ENCODE data around the gene KRT38. TPM values are rescaled to one million over a fixed set of nuclear protein-coding genes. Genes with fewer than 3 reads are reported as not detected.

KRT38 gene
- total RNA-seq (not detected), polyA plus RNA-seq (ENCODE audit: insufficient read depth, low read depth, low replicate concordance) (not detected)
- long read RNA-seq, donor 1 = 0 reads
- long read RNA-seq, donor 2 = 0 reads

- no peak for TF ChIP-seq CTCF (IDR thresholded peaks at IDR 0.05)
- no peak for TF ChIP-seq POLR2A (IDR thresholded peaks at IDR 0.05)
- Histone ChIP-seq H3K4me3 (no peak within 1 kb of the TSS), H3K9me3 (no peaks in the 10 kb centered on the region), H3K27ac (no peak within 1 kb of the TSS), H3K27me3 (no peaks in the 10 kb centered on the region), H3K4me1 (no peaks in the 10 kb centered on the region), H3K36me3 (ENCODE audit: low read depth, missing control alignments) (no peaks in the 10 kb centered on the region)
- no peak for DNase-seq
- 96 to 100% methylated on average over 5 to 10 of the region's 10 CpGs for WGBS, 2 donors
- intact Hi-C loops (cut with DNase I; ENCODE audit: low total_unique reads) = loop anchor here (10.0 kb wide), 1 partner anchor 76 kb away; the partner anchor contains the start of gene KRT33B
These were observed at the start of gene KRT38 for GRCh38 chr17:41440531-41441033. KRT38 (minus strand) TSS chr17:41440983; CDS start chr17:41440921, 62 bp downstream.

DNA sequence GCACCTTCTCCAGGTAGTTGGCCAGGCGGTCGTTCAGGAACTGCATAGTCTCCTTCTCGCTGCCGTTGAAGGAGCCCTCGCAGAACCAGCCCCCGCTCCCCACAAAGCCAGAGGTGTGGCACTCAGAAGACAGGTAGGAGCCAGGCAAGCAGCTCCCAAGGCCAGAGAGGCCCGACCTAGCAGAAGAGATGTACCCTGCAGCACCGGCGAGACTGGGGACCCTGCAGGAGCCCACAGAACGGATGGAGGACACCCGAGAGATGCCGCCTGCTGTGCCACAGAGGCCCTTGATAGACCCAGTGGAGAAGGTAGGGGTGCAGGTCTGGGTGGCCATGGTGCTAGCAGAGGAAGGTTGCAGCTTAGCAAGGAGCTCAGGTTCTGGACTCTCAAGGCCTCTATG lies 48.7 kb upstream of the KRT38 start, which contains the start of gene KRT36:
KRT36 (minus strand) TSS at position 380 of the 400 bp plus-strand sequence; CDS start at position 334, 46 bp downstream.
- intact Hi-C loops (cut with DNase I; ENCODE audit: low total_unique reads) = no loop called here
- H3K27ac ChIP-seq = no peak within 1 kb of the TSS
- no peaks in the 10 kb centered on the region for H3K36me3 ChIP-seq (ENCODE audit: low read depth, missing control alignments)
- H3K4me1 ChIP-seq = peaks cover 19% of the 10 kb centered on the region
- H3K4me3 ChIP-seq = no peak within 1 kb of the TSS
- 90 to 93% methylated on average over 11 to 12 of the region's 12 CpGs for WGBS, 2 donors
- no peaks in the 10 kb centered on the region for H3K27me3 ChIP-seq
- TF ChIP-seq CTCF (IDR thresholded peaks at IDR 0.05) = no peak
- no peak for TF ChIP-seq POLR2A (IDR thresholded peaks at IDR 0.05)
- H3K9me3 ChIP-seq = no peaks in the 10 kb centered on the region
- DNase-seq = no peak

DNA sequence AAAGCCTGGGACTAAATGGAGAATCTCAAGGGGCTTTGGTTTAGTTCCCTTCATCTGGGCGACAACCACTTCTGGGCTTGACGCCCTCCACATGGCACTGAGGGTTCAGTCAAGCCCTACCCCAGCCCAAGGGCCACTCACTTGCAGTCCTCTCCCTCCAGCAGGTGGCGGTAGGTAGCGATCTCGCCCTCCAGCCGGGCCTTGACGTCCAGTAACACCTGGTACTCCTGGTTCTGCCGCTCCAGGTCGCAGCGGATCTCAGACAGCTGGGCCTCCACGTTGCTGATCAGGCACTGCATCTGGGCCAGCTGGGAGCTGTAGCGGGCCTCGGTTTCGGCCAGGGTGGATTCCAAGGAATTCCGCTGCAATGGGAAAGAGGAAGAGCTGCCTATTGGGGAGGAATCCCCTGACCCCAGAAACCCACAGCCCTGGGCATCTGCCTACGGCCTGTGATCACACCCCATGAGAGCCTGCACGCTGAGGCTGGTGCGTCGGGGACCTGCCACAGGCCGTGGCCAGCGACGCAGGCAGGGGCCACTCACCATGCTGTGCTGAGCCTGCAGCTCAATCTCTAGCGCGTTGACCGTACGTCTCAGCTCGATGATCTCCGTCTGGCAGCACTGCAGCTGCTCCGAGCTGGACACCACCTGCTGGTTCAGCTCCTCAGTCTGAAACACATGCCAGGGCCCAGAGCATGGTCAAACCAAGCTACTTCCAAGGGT lies 46.2 kb upstream of the KRT38 start:
- Histone ChIP-seq H3K4me1 (peaks cover 4% of the 10 kb centered on the region), H3K27me3 (no peaks in the 10 kb centered on the region), H3K36me3 (ENCODE audit: low read depth, missing control alignments) (no peaks in the 10 kb centered on the region), H3K27ac (no peak overlapping the region), H3K9me3 (no peaks in the 10 kb centered on the region), H3K4me3 (peak overlapping the region in 1 of 2 donors; percentile 10)
- 65 to 70% methylated on average over 10 to 29 of the region's 29 CpGs for WGBS, 2 donors
- no peak for TF ChIP-seq POLR2A (IDR thresholded peaks at IDR 0.05)
- TF ChIP-seq CTCF (IDR thresholded peaks at IDR 0.05) = peak in 1 of 3 experiments; percentile 17
- intact Hi-C loops (cut with DNase I; ENCODE audit: low total_unique reads) = no loop called here
- DNase-seq = peak; percentile 53

DNA sequence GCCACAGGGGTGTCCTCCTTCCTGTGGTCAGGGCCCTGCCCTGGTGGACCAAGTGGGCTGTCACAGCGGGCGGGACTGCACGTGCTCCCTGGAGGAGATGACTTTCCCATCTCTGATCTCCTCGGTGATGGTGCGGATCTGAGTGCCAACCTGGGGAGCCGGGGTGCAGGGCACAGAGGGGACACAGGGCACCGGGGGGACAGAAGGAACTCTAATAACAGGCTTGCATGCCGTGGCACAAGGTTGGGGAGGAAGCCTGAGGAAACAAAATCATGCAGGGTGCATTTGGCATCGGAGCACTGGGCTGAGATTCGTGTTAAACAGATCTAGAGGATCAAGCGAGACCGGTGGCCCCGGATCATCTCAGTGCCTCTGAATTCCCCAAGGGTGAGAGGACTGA lies 45.5 kb upstream of the KRT38 start:
- intact Hi-C loops (cut with DNase I; ENCODE audit: low total_unique reads) = no loop called here
- DNase-seq = no peak
- Histone ChIP-seq H3K36me3 (ENCODE audit: low read depth, missing control alignments) (no peaks in the 10 kb centered on the region), H3K27ac (no peak overlapping the region), H3K4me1 (no peaks in the 10 kb centered on the region), H3K9me3 (no peaks in the 10 kb centered on the region), H3K27me3 (no peaks in the 10 kb centered on the region), H3K4me3 (peak overlapping the region in 1 of 2 donors; percentile 10)
- 54 to 95% methylated on average over 10 to 13 of the region's 13 CpGs for WGBS, 2 donors
- TF ChIP-seq POLR2A (IDR thresholded peaks at IDR 0.05) (no peak), CTCF (IDR thresholded peaks at IDR 0.05) (no peak)

All from testis (tissue), 5 donors.